GM21529 (cell line): Measurements from ENCODE around the gene TNS3.
"Not testable (repeated sequence)": the region's sequence is repeated elsewhere in the genome, so short reads cannot be mapped to it uniquely, and the experiment has no call there.

Experiments used
- ATAC-seq: cut with Tn5 transposase; IDR thresholded peaks from one replicate; pipeline ENCODE4 v1.9.1; 2021; ENCODE audit not compliant: unreplicated experiment

TNS3 gene

GRCh38 chr7:47603514-47604255 is 21.8 kb upstream of the TNS3 start:
- ATAC-seq: not testable (repeated sequence)

GRCh38 chr7:47602272-47603004 is 20.5 kb upstream of the TNS3 start:
- ATAC-seq: no peak

GRCh38 chr7:47601881-47602249 is 20.0 kb upstream of the TNS3 start:
- ATAC-seq: no peak

- ATAC-seq: peak; percentile 75
These were observed 19.4 kb upstream of the TNS3 start for GRCh38 chr7:47601119-47601880.

- peak; percentile 50 for ATAC-seq
These were observed 18.5 kb upstream of the TNS3 start for GRCh38 chr7:47600199-47601118.

- no peak for ATAC-seq
These were observed 15.5 kb upstream of the TNS3 start for GRCh38 chr7:47597379-47597778.

GRCh38 chr7:47596502-47597202 is 14.7 kb upstream of the TNS3 start:
- ATAC-seq: no peak

GRCh38 chr7:47594406-47594805 is 12.5 kb upstream of the TNS3 start:
- no peak for ATAC-seq

GRCh38 chr7:47591655-47592572 is 10.0 kb upstream of the TNS3 start:
- ATAC-seq: no peak

GRCh38 chr7:47591089-47591654 is 9.3 kb upstream of the TNS3 start:
- ATAC-seq: no peak

GRCh38 chr7:47590215-47590614 is 8.3 kb upstream of the TNS3 start:
- not testable (repeated sequence) for ATAC-seq

- ATAC-seq: no peak
These were observed 6.9 kb upstream of the TNS3 start for GRCh38 chr7:47588704-47589225.

GRCh38 chr7:47587976-47588375 is 6.1 kb upstream of the TNS3 start:
- ATAC-seq: no peak

- no peak for ATAC-seq
These were observed 5.4 kb upstream of the TNS3 start for GRCh38 chr7:47587351-47587750.

GRCh38 chr7:47586925-47587324 is 5.0 kb upstream of the TNS3 start:
- no peak for ATAC-seq

- not testable (repeated sequence) for ATAC-seq
These were observed 4.3 kb upstream of the TNS3 start for GRCh38 chr7:47586161-47586670.

- no peak for ATAC-seq
These were observed 2.6 kb upstream of the TNS3 start for GRCh38 chr7:47584536-47584895.
